ENCODE results near the gene PRLH.

DNA sequence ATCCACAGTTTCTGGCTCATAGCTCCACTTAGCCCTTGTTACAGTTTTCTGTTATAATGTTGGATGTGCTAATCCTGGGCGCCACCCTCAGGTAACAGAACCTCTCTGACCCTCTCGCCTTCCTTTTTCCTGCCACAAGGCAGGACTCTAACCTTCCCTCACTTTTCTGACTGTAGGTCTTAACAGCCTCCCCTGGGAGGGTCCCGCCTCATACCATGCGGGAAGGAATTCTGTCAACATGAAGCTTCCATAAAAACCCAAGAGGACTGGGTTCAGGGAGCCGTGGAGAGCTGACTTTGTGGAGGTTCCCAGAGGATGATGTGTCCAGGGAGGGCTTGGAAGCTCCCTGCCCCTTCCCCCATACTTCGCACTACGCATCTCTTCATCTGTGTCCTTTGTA lies 36.0 kb downstream of the PRLH start:
- no peak for TF ChIP-seq EZH2 (IDR thresholded peaks at IDR 0.05; ENCODE audit: borderline replicate concordance, low read depth, low read length, poor library complexity, severe bottlenecking)
- TF ChIP-seq, protein P1, sequence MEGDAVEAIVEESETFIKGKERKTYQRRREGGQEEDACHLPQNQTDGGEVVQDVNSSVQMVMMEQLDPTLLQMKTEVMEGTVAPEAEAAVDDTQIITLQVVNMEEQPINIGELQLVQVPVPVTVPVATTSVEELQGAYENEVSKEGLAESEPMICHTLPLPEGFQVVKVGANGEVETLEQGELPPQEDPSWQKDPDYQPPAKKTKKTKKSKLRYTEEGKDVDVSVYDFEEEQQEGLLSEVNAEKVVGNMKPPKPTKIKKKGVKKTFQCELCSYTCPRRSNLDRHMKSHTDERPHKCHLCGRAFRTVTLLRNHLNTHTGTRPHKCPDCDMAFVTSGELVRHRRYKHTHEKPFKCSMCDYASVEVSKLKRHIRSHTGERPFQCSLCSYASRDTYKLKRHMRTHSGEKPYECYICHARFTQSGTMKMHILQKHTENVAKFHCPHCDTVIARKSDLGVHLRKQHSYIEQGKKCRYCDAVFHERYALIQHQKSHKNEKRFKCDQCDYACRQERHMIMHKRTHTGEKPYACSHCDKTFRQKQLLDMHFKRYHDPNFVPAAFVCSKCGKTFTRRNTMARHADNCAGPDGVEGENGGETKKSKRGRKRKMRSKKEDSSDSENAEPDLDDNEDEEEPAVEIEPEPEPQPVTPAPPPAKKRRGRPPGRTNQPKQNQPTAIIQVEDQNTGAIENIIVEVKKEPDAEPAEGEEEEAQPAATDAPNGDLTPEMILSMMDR (conservative IDR thresholded peaks at IDR 0.05; ENCODE audit: low read depth, low read length) = no peak
